Colonic mucosa (tissue), 4 donors: ENCODE data around the gene DAPK1. TPM values are rescaled to one million over a fixed set of nuclear protein-coding genes. Genes with fewer than 3 reads are reported as not detected.

Experiments used
- DNase-seq: peaks from one replicate; pipeline ENCODE4 v3.0.0-alpha.2; 2020
- H3K27ac ChIP-seq: fragments of 200-600 bp; one replicate; pipeline ENCODE4 v1.8.0; 2021
- H3K27me3 ChIP-seq: fragments of 200-600 bp; one replicate; pipeline ENCODE4 v1.8.0; 2021
- H3K36me3 ChIP-seq: fragments of 200-600 bp; one replicate; pipeline ENCODE4 v1.8.0; 2021
- H3K4me1 ChIP-seq: fragments of 200-600 bp; one replicate; pipeline ENCODE4 v1.8.0; 2021; ENCODE audit warnings: mild to moderate bottlenecking
- H3K4me3 ChIP-seq: fragments of 200-600 bp; one replicate; pipeline ENCODE4 v1.8.0; 2021
- H3K9ac ChIP-seq, 2 donors: one replicate each; pipeline ENCODE4 v1.7.0; 2013; ENCODE audit warnings: control low read depth in 2 of 2, low read depth in 2 of 2, low read length in 2 of 2
- H3K9me3 ChIP-seq: fragments of 200-600 bp; one replicate; pipeline ENCODE4 v1.8.0; 2021
- CTCF ChIP-seq: fragments of 200-600 bp; IDR thresholded peaks from one replicate; pipeline ENCODE4 v1.8.0; 2022; ENCODE audit warnings: antibody characterized with exemption, mild to moderate bottlenecking
- intact Hi-C: fragments of 100-400 bp; cut with DNase I; formaldehyde crosslinking; loops from one replicate; pipeline ENCODE4 v1.14.1; 2022
- total RNA-seq, 2 donors: library from RNA; stranded (reverse); fragmentation: NEBNext Ultra II Directional in 1 of 2; extraction: Animal tissue kit (Norgen Biotek cat#: 25700) in 1 of 2; gene quantifications; one replicate each; pipeline ENCODE4 v1.2.1, GENCODE V29; 2021
- donor health status: healthy.
- donor health status: DM: no; HTN: no; CAD: no.
- donor health status: DM: no; HTN: no; CAD: no.

The DAPK1 gene
- total RNA-seq, 2 donors from 2014 or later = 7.9 to 17.5 TPM

- H3K36me3 ChIP-seq = no peaks in the 10 kb centered on the region
Measured at GRCh38 chr9:87701491-87701890, 203.8 kb downstream of the DAPK1 start.

GRCh38 chr9:87701931-87702421 lies 204.3 kb downstream of the DAPK1 start:
- no peaks in the 10 kb centered on the region for H3K9me3 ChIP-seq
- H3K4me3 ChIP-seq = no peak overlapping the region
- H3K27me3 ChIP-seq = no peaks in the 10 kb centered on the region
- no peaks in the 10 kb centered on the region for H3K4me1 ChIP-seq
- no peak for TF ChIP-seq CTCF
- H3K36me3 ChIP-seq = no peaks in the 10 kb centered on the region
- intact Hi-C loops = no loop called here
- H3K9ac ChIP-seq = no peak overlapping the region
- no peak for DNase-seq
- H3K27ac ChIP-seq = no peak overlapping the region

More at GRCh38 chr9:87701491-87701890, 203.8 kb downstream of the DAPK1 start:
- H3K9ac ChIP-seq = no peak overlapping the region
- no peak overlapping the region for H3K27ac ChIP-seq
- no peak for DNase-seq
- no peaks in the 10 kb centered on the region for H3K4me1 ChIP-seq
- no peaks in the 10 kb centered on the region for H3K27me3 ChIP-seq
- no peak overlapping the region for H3K4me3 ChIP-seq
- no peaks in the 10 kb centered on the region for H3K9me3 ChIP-seq
- no peak for TF ChIP-seq CTCF
- intact Hi-C loops = no loop called here

GRCh38 chr9:87702921-87703320 lies 205.3 kb downstream of the DAPK1 start:
- Histone ChIP-seq H3K27ac (no peak overlapping the region), H3K9me3 (no peaks in the 10 kb centered on the region), H3K4me1 (no peaks in the 10 kb centered on the region), H3K4me3 (no peak overlapping the region), H3K27me3 (no peaks in the 10 kb centered on the region), H3K36me3 (no peaks in the 10 kb centered on the region), H3K9ac (no peak overlapping the region)
- no peak for TF ChIP-seq CTCF
- no peak for DNase-seq
- intact Hi-C loops = no loop called here

- Histone ChIP-seq H3K27ac (no peak overlapping the region), H3K27me3 (no peaks in the 10 kb centered on the region), H3K36me3 (no peaks in the 10 kb centered on the region), H3K9me3 (no peaks in the 10 kb centered on the region), H3K4me1 (no peaks in the 10 kb centered on the region), H3K9ac (no peak overlapping the region), H3K4me3 (no peak overlapping the region)
- intact Hi-C loops = no loop called here
- no peak for TF ChIP-seq CTCF
- DNase-seq = no peak
Measured at GRCh38 chr9:87703636-87704276, 206.1 kb downstream of the DAPK1 start.

- Histone ChIP-seq H3K36me3 (no peaks in the 10 kb centered on the region), H3K27ac (no peak overlapping the region)
Measured at GRCh38 chr9:87704342-87704741, 206.7 kb downstream of the DAPK1 start.

More at GRCh38 chr9:87704342-87704741, 206.7 kb downstream of the DAPK1 start:
- no peak for DNase-seq
- H3K9ac ChIP-seq = no peak overlapping the region
- no peaks in the 10 kb centered on the region for H3K4me1 ChIP-seq
- no peaks in the 10 kb centered on the region for H3K9me3 ChIP-seq
- intact Hi-C loops = no loop called here
- no peak overlapping the region for H3K4me3 ChIP-seq
- H3K27me3 ChIP-seq = no peaks in the 10 kb centered on the region
- no peak for TF ChIP-seq CTCF
